ENCODE data around the gene HPD. TPM values are rescaled to one million over a fixed set of nuclear protein-coding genes. Genes with fewer than 3 reads are reported as not detected.
"Not testable (repeated sequence)": the region's sequence is repeated elsewhere in the genome, so short reads cannot be mapped to it uniquely, and the experiment has no call there.

Gene HPD
- not detected for total RNA-seq

GRCh38 chr12:121858662-121859572 lies at the start of gene HPD:
Gene HPD (minus strand): TSS chr12:121858859. CDS start chr12:121858823, 36 bp downstream.
- no peak for DNase-seq (ENCODE audit: low read depth in 2 of 3, low spot score in 2 of 3)

GRCh38 chr12:121905746-121906145 lies 47.1 kb upstream of the HPD start:
- DNase-seq (ENCODE audit: low read depth in 2 of 3, low spot score in 2 of 3), result no peak

GRCh38 chr12:121903202-121903601 lies 44.5 kb upstream of the HPD start:
- no peak for DNase-seq (ENCODE audit: low read depth in 2 of 3, low spot score in 2 of 3)

- DNase-seq (ENCODE audit: low read depth in 2 of 3, low spot score in 2 of 3), result no peak
Measured at GRCh38 chr12:121899590-121899989, 40.9 kb upstream of the HPD start.

- no peak for DNase-seq (ENCODE audit: low read depth in 2 of 3, low spot score in 2 of 3)
Measured at GRCh38 chr12:121898287-121898686, 39.6 kb upstream of the HPD start.

- DNase-seq (ENCODE audit: low read depth in 2 of 3, low spot score in 2 of 3), result peak in 1 of 3 donors; percentile 34
Measured at GRCh38 chr12:121894633-121895032, 36.0 kb upstream of the HPD start.

- DNase-seq (ENCODE audit: low read depth in 2 of 3, low spot score in 2 of 3), result peak in 1 of 3 donors; percentile 17
Measured at GRCh38 chr12:121893961-121894460, 35.4 kb upstream of the HPD start.

GRCh38 chr12:121892673-121893561 lies 34.3 kb upstream of the HPD start:
- no peak for DNase-seq (ENCODE audit: low read depth in 2 of 3, low spot score in 2 of 3)

- not testable (repeated sequence) for DNase-seq (ENCODE audit: low read depth in 2 of 3, low spot score in 2 of 3)
Measured at GRCh38 chr12:121889661-121890060, 31.0 kb upstream of the HPD start.

- no peak for DNase-seq (ENCODE audit: low read depth in 2 of 3, low spot score in 2 of 3)
Measured at GRCh38 chr12:121889274-121889624, 30.6 kb upstream of the HPD start.

- peak; percentile 94 to 97 (median 97) for DNase-seq (ENCODE audit: low read depth in 2 of 3, low spot score in 2 of 3)
Measured at GRCh38 chr12:121888478-121889273, 30.0 kb upstream of the HPD start, which contains the start of gene PSMD9. Gene PSMD9 (plus strand): TSS chr12:121888790. CDS start chr12:121888857, 67 bp downstream.

GRCh38 chr12:121888083-121888477 lies 29.4 kb upstream of the HPD start:
- DNase-seq (ENCODE audit: low read depth in 2 of 3, low spot score in 2 of 3), result no peak

- not testable (repeated sequence) for DNase-seq (ENCODE audit: low read depth in 2 of 3, low spot score in 2 of 3)
Measured at GRCh38 chr12:121885129-121885528, 26.5 kb upstream of the HPD start.

GRCh38 chr12:121883315-121883660 lies 24.6 kb upstream of the HPD start:
- no peak for DNase-seq (ENCODE audit: low read depth in 2 of 3, low spot score in 2 of 3)

- not testable (repeated sequence) for DNase-seq (ENCODE audit: low read depth in 2 of 3, low spot score in 2 of 3)
Measured at GRCh38 chr12:121876080-121876447, 17.4 kb upstream of the HPD start.

GRCh38 chr12:121875582-121875981 lies 16.9 kb upstream of the HPD start:
- DNase-seq (ENCODE audit: low read depth in 2 of 3, low spot score in 2 of 3), result no peak

GRCh38 chr12:121874071-121874470 lies 15.4 kb upstream of the HPD start:
- no peak for DNase-seq (ENCODE audit: low read depth in 2 of 3, low spot score in 2 of 3)

- no peak for DNase-seq (ENCODE audit: low read depth in 2 of 3, low spot score in 2 of 3)
Measured at GRCh38 chr12:121873216-121873569, 14.5 kb upstream of the HPD start.

- DNase-seq (ENCODE audit: low read depth in 2 of 3, low spot score in 2 of 3), result no peak
Measured at GRCh38 chr12:121872546-121873215, 14.0 kb upstream of the HPD start.

GRCh38 chr12:121871467-121871866 lies 12.8 kb upstream of the HPD start:
- DNase-seq (ENCODE audit: low read depth in 2 of 3, low spot score in 2 of 3), result peak in 2 of 3 donors; percentile 52 to 59
